ENCODE results near the gene ZNF575. TPM values are rescaled to one million over a fixed set of nuclear protein-coding genes. Genes with fewer than 3 reads are reported as not detected.

ZNF575 gene
- polyA plus RNA-seq, 1 donor from 2014 or later = not detected

- Histone ChIP-seq H2AFZ (ENCODE audit: low read depth, low read length) (no peak overlapping the region), H3K4me2 (ENCODE audit: low read length) (no peak overlapping the region), H4K20me1 (ENCODE audit: insufficient read depth) (no peaks in the 10 kb centered on the region), H3K27me3 (ENCODE audit: insufficient read depth, low read depth, low read length) (no peaks in the 10 kb centered on the region), H3K9me3 (ENCODE audit: low read length) (no peaks in the 10 kb centered on the region), H3F3A (ENCODE audit: insufficient read depth, low read length, poor library complexity, severe bottlenecking) (no peaks in the 10 kb centered on the region), H3K27ac (ENCODE audit: low read length) (no peak overlapping the region), H3K9me2 (ENCODE audit: insufficient read depth, low read length) (no peaks in the 10 kb centered on the region), H3K4me3 (ENCODE audit: low read length) (no peak overlapping the region), H3K79me2 (replicated peaks; ENCODE audit: insufficient read depth, low read length) (no peaks in the 10 kb centered on the region), H3K36me3 (ENCODE audit: insufficient read depth, low read length) (no peaks in the 10 kb centered on the region), H3K9ac (ENCODE audit: low read length) (no peak overlapping the region)
- TF ChIP-seq TAF1 (IDR thresholded peaks at IDR 0.05; ENCODE audit: low read depth) (no peak), MXI1 (conservative IDR thresholded peaks at IDR 0.05; ENCODE audit: poor library complexity, severe bottlenecking) (no peak), SMC3 (conservative IDR thresholded peaks at IDR 0.05; ENCODE audit: poor library complexity) (no peak), EP300 (conservative IDR thresholded peaks at IDR 0.05; ENCODE audit: poor library complexity, severe bottlenecking) (no peak), RAD21 (conservative IDR thresholded peaks at IDR 0.05) (no peak), POLR2AphosphoS5 (IDR thresholded peaks at IDR 0.05) (no peak), EZH2 (IDR thresholded peaks at IDR 0.05; ENCODE audit: borderline replicate concordance, insufficient read depth, low read length, poor library complexity, severe bottlenecking) (no peak), REST (IDR thresholded peaks at IDR 0.05; ENCODE audit: borderline replicate concordance) (no peak), CTCF (IDR thresholded peaks at IDR 0.05; ENCODE audit: poor library complexity, severe bottlenecking) (no peak)
These were observed 34.6 kb upstream of the ZNF575 start for GRCh38 chr19:43498233-43498842.

GRCh38 chr19:43499042-43499441 lies 33.9 kb upstream of the ZNF575 start:
- Histone ChIP-seq H2AFZ (ENCODE audit: low read depth, low read length) (no peak overlapping the region), H3K79me2 (replicated peaks; ENCODE audit: insufficient read depth, low read length) (no peaks in the 10 kb centered on the region), H3K27ac (ENCODE audit: low read length) (no peak overlapping the region), H3K4me3 (ENCODE audit: low read length) (no peak overlapping the region), H3K27me3 (ENCODE audit: insufficient read depth, low read depth, low read length) (no peaks in the 10 kb centered on the region), H3K9me3 (ENCODE audit: low read length) (no peaks in the 10 kb centered on the region), H3K9me2 (ENCODE audit: insufficient read depth, low read length) (no peaks in the 10 kb centered on the region), H3K4me2 (ENCODE audit: low read length) (no peak overlapping the region), H3F3A (ENCODE audit: insufficient read depth, low read length, poor library complexity, severe bottlenecking) (no peaks in the 10 kb centered on the region), H4K20me1 (ENCODE audit: insufficient read depth) (no peaks in the 10 kb centered on the region), H3K9ac (ENCODE audit: low read length) (no peak overlapping the region), H3K36me3 (ENCODE audit: insufficient read depth, low read length) (no peaks in the 10 kb centered on the region)
- TF ChIP-seq EZH2 (IDR thresholded peaks at IDR 0.05; ENCODE audit: borderline replicate concordance, insufficient read depth, low read length, poor library complexity, severe bottlenecking) (no peak), EP300 (conservative IDR thresholded peaks at IDR 0.05; ENCODE audit: poor library complexity, severe bottlenecking) (no peak), MXI1 (conservative IDR thresholded peaks at IDR 0.05; ENCODE audit: poor library complexity, severe bottlenecking) (no peak), SMC3 (conservative IDR thresholded peaks at IDR 0.05; ENCODE audit: poor library complexity) (no peak), POLR2AphosphoS5 (IDR thresholded peaks at IDR 0.05) (no peak)
